Stromal cell of bone marrow (primary cell): ENCODE data around the gene LAMC1.

Experiments
- DNase-seq: peaks from one replicate; pipeline ENCODE4 v3.0.0-alpha.2; 2012; ENCODE audit warnings: low read depth

The LAMC1 gene

DNA sequence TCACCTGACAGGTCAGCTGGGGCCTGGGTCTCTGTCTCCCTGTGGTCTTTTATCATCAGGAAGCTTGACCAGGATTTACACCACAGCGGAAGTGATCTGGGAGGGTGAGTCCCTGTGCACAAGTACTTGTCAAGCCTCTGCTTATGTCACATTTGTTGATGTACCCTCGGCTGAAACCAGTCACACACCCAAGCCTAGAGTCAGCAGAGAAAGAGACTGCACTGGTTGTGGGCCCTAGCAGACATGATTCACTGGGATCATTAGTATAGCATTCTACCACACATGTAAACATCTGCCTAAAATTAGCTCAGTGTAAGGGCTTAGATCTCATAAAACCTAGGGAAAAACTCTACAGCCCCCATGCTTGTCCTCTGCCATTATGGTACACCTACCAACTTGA is 83.5 kb downstream of the LAMC1 start:
- DNase-seq = no peak

DNA sequence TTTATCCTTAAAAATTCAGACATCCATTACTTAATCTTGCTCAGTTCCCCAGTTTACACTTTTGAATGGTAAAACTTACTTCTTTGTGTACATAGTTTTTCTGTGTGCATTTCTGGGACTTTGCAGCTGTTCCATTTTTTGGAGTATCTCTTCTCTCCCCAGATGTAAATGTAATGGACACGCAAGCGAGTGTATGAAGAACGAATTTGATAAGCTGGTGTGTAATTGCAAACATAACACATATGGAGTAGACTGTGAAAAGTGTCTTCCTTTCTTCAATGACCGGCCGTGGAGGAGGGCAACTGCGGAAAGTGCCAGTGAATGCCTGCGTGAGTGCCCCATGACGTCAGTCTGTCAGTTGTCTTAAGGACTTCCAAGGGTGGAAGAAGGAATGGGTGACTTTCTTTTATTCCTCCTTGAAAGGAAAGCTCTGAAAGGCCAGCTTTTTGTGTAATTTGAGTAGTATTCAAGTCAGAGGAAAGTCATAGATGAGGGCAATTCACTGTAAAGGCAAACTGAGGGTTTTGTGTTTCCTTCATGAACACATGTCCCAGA is 87.2 kb downstream of the LAMC1 start:
- DNase-seq = no peak

DNA sequence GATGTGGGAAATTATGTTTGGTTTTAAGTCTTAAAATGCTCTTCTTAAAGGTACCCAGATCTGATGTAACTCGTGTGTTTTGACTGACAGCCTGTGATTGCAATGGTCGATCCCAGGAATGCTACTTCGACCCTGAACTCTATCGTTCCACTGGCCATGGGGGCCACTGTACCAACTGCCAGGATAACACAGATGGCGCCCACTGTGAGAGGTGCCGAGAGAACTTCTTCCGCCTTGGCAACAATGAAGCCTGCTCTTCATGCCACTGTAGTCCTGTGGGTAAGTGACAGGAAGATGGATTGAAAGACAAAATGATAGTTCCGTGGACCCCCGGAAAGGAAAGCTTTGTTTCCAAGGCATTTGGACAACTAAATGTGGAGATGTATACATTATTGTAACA is 91.2 kb downstream of the LAMC1 start:
- DNase-seq = no peak

DNA sequence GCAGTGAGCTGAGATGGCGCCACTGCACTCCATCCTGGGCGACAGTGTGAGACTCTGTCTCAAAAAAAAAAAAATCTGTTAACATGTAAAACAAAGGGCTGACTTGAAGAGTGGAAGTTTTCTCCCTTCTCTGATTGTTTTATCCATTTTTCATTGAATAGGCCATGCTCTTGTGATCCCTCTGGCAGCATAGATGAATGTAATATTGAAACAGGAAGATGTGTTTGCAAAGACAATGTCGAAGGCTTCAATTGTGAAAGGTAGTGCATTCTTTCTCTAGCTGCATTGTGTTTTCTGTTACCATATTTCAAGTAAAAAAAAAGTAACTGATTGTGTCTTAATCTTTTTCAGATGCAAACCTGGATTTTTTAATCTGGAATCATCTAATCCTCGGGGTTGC is 93.2 kb downstream of the LAMC1 start:
- no peak for DNase-seq

DNA sequence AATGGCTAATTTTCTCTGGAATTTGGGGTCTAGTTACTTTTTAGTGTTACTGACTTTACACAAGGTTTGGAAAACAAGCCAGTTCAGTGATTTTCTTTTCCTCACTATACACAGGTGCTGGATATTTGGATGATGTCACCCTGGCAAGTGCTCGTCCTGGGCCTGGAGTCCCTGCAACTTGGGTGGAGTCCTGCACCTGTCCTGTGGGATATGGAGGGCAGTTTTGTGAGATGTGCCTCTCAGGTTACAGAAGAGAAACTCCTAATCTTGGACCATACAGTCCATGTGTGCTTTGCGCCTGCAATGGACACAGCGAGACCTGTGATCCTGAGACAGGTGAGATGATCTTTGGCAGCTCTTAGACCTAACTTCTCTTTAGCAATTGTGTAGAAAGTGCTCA is 98.4 kb downstream of the LAMC1 start:
- DNase-seq = no peak

DNA sequence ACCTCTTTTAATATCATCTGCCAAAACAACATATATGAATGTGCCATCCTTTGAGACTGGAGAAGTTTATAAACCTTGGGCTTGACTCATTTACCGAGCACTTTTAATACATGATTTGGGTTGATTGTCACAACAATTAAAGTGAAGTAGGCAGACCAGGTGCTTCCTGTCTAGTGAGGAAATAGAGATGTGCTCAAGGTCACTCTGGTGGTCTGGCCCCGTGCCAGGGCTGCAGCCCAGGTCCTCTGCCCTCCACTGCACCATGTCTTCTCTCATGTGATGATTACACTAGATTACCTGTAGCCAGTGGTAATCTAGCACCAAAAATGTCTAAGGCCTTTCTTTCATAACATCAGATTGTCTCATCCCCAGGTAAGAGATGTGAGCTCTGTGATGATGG is 101.0 kb downstream of the LAMC1 start:
- no peak for DNase-seq

DNA sequence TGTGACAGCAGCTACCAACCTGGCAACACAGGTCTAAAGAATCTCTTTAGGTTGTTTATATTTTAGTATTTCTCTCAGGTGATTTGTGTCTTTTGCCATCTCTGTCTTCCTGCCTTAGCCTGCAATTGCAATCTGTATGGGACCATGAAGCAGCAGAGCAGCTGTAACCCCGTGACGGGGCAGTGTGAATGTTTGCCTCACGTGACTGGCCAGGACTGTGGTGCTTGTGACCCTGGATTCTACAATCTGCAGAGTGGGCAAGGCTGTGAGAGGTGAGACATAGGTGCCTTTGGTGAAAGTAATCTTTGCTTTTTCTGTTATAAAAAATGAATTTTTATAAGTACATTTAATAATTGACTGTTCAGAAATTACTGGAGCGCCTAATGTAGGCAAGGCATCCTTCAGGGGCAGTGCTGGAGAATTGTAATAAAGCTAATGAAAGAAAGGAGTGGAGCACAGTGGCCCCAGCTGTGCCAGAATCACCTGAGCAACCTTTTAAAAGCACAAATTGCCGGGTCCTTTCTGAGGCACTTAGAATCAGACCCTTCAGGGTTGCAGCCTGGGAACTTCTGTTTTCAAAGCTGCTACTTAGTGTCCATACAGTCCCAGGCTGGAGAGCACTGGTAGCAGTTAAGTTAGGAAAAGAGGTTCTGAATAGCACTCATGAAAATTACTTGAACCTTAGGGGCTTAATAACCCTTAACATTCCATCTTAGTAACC is 102.2 kb downstream of the LAMC1 start:
- DNase-seq = no peak

DNA sequence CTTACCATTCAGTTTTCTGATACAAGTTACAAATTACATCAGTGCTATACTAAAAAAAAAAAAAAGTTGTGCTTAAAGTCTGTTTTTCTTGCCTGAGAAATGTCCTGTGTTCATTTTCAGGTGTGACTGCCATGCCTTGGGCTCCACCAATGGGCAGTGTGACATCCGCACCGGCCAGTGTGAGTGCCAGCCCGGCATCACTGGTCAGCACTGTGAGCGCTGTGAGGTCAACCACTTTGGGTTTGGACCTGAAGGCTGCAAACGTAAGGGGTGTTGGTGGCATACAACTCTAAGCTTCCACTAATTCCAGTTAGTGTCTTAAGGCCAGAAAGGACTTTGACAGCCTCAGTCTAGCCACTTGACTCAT is 102.8 kb downstream of the LAMC1 start:
- no peak for DNase-seq

DNA sequence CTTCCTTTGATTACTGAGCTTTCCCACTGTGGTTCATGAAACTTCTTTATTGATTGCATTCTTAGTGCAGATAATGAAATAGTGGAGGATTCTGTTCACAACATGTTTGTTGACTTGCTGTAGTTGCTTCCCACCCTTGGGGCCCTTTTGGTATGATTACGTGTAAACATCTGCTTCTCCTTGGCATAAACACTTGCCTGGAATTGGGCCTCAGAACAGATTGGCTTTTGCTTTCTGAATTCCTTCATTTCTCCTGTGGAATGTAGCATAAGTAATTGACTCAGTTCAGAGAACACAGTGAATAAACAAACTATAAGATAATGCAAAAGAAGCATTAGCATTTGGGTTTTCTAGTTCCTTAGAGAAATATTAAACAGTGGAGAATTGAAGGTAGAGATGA is 103.3 kb downstream of the LAMC1 start:
- DNase-seq = no peak

DNA sequence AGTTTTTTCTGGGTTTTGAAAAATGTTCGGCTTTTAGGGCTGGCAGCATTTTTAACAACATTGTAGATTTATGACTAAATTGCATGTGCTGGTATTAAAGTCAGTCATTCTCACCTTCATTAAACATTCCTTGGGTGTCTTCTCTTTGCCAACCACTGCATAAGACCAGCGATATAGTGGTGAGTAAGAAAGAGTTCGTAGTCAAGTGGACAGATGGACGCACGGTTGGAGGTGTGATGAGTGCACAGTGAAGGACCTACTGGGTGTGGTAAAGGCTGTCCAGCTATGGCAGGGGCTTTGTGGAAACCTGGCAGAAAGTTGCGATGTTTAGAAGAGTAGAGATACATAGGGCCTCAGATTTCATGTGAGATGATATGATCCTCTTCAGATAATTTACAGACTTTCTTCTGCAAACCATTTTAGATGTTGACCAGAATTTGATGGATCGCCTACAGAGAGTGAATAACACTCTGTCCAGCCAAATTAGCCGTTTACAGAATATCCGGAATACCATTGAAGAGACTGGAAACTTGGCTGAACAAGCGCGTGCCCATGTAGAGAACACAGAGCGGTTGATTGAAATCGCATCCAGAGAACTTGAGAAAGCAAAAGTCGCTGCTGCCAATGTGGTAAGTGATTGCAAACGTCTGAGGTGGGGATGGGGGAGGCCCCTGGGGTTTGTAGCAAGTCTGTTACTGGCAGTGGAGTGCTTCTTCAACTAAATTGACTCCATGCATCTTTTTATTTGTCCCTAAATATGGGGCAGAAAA is 106.9 kb downstream of the LAMC1 start:
- DNase-seq = no peak

DNA sequence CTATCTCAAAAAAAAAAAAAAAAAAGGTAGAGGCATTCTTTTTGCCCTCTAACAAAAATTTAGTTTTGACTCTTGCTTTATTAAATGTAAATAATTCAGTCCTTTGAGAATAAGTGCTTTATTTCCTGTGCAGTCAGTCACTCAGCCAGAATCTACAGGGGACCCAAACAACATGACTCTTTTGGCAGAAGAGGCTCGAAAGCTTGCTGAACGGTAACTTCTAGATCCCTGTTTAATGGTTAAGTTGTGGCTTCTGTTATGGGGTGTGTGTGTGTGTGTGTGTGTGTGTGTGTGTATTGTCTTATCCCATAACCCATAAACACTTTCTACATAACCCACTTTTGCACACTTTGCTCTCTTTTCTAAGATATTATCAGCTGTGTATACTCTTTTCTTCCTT is 107.9 kb downstream of the LAMC1 start:
- no peak for DNase-seq

DNA sequence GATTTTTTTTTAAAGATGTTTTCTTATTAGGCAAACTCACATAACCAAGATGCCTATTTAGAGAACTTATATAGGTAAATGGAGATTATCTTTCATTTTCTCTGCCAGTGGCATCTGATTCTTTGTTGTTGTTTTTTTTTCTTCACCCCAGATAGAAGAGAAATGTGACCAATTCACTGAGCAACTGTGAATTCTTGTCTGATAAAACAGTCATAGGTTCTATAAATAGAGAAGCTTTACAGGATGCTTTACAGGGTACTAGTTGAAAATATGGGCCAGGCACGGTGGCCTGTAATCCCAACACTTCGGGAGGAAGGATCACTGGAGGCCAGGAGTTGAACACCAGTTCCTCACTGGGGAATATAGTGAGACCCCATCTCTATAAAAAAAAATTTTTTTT is 112.1 kb downstream of the LAMC1 start:
- DNase-seq = no peak

DNA sequence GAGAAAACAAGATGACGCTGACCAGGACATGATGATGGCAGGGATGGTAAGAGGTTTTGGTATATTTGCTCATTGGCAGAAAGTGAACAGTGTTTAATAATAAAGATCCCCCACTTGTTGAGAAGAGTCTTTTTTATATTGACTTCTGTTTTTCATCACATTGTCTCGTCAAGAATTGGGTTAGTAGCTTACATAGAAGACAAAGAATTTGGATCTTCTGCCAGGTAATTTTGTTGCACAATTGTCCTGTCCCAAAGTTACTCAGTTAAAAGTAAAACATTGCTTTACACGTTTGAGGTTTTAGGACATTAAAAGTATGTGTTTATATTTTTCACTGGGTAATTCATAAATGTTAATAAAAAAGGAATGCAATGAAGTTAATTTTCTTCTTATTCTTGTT is 114.6 kb downstream of the LAMC1 start:
- DNase-seq = no peak

DNA sequence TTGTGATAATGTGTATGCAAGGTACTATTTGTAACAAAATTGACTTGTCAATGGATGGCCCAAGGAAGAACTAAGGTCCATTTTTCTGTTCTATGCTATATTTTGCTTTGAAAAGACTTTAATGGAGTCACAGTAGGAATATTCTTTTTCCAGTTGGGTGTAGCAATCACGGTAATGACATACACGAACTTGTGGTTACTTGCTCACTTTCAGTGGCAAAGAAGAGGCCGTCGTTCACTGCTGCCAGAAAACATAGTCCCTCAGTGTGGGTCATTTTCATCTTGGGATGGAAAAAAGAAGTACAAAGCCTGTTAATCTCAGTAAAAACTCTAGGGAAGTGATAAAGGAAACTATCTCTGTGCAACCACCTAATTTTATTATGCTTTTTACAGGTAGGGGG is 115.1 kb downstream of the LAMC1 start:
- DNase-seq = peak; percentile 29

DNA sequence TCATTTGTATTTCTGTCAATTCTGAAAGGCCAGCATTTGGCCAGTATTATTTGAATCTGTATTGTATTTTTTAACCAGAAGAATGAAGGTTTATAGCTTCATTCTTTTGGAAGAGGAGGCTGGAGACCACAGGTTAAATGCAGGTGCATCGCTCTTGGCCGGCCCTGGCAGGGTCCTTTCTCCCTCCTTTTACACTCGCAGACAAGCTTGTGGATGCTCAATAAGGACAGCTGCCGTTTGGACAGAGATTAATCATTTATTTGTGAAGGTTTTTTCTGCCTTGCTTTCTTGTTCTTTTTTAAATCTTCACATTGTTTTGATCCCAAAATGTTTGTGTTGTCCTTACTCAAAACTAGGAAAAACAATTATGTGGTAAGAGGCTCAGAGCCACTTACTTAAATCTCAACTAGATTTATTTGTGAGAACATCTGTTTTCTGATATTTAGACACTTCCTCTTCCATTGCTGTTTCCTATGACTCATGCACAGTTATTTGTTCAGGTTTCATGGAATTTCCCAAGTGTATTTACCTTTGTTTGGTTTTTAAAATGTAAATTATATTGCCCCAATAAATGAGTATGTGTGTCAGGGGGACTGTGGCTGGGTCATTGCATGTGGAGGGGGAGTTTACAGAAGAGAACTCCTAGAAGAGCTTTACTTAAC is 116.2 kb downstream of the LAMC1 start:
- DNase-seq = no peak

DNA sequence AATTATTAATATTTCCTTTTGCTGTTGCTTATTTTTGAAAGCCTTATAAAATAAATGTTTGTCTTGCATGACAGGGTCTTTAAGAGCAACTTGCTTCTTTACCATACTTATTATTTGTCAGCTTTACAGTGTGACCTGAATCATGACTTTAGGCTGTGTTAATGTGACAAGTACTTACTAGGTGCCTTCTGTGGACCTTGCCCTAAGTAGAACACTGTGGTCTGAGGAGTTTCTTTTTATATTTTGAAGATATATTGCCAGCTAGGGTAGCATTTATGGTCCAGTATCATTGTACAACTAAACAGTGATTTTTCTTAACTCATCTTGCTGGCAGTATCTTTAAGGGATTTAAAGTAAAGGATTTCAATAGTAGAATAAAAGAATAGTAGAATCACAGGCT is 117.4 kb downstream of the LAMC1 start:
- no peak for DNase-seq

DNA sequence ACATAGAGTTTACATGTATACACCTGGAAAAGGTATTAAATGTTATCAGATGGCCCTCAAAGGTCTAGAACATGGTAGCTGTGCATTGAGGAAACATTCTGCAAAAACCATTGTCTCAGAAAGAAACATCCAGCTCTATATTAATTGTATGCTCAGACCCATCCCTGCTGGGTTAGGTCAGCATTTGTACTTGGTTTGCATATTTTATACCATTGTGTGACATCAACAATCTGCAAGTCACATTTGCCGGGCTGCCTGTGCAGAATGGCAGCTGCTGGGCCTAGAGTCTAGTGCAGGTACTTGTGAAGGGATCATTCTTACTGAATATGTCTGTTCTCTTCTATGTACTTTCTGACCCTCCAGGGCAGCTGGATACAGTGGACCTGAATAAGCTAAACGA is 119.0 kb downstream of the LAMC1 start:
- DNase-seq = no peak

DNA sequence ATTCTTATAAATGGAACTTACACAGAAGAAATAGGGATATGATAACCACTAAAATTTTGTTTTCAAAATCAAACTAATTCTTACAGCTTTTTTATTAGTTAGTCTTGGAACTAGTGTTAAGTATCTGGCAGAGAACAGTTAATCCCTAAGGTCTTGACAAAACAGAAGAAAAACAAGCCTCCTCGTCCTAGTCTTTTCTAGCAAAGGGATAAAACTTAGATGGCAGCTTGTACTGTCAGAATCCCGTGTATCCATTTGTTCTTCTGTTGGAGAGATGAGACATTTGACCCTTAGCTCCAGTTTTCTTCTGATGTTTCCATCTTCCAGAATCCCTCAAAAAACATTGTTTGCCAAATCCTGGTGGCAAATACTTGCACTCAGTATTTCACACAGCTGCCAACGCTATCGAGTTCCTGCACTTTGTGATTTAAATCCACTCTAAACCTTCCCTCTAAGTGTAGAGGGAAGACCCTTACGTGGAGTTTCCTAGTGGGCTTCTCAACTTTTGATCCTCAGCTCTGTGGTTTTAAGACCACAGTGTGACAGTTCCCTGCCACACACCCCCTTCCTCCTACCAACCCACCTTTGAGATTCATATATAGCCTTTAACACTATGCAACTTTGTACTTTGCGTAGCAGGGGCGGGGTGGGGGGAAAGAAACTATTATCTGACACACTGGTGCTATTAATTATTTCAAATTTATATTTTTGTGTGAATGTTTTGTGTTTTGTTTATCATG is 120.5 kb downstream of the LAMC1 start:
- no peak for DNase-seq

DNA sequence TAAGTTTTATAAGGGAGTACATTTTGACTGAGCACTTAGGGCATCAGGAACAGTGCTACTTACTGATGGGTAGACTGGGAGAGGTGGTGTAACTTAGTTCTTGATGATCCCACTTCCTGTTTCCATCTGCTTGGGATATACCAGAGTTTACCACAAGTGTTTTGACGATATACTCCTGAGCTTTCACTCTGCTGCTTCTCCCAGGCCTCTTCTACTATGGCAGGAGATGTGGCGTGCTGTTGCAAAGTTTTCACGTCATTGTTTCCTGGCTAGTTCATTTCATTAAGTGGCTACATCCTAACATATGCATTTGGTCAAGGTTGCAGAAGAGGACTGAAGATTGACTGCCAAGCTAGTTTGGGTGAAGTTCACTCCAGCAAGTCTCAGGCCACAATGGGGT is 121.5 kb downstream of the LAMC1 start:
- no peak for DNase-seq

DNA sequence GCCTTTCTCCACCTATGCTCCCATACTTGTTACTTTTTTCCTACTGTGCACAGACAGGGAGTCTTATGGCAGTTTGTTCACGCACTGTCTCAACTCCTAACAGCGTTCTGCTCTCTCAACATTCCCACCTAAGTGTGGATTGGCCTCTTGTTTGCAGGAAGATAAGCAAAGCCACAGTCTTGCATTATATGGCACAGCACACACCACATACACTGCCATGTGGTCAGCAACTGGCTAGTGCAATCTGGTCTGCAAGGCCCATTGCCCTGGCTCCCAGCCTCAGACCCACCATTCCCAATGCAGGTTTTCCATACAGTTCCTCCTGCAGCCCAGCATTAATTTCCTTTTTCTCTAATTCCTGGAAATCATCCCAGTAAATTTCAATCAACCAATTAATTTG is 124.5 kb downstream of the LAMC1 start:
- no peak for DNase-seq

DNA sequence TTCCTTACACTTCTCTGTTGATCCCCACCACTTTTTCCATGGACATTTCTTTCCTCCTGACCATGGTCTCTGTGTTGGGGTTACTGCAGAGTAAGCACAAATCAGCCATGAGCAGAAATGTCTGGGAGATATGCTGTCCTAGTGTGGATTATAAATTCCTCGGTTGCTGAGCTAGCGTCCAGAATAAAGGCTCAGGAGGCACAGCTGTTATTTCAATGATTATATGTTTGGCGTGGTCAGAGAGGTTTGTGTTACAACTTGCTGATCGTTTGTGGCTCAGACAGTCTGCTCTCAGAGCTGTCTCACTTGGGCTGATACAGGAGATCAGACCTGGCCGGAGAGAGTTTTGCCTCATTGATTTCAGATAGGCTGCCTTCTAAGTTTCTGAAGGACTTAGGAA is 125.4 kb downstream of the LAMC1 start:
- DNase-seq = peak; percentile 50

DNA sequence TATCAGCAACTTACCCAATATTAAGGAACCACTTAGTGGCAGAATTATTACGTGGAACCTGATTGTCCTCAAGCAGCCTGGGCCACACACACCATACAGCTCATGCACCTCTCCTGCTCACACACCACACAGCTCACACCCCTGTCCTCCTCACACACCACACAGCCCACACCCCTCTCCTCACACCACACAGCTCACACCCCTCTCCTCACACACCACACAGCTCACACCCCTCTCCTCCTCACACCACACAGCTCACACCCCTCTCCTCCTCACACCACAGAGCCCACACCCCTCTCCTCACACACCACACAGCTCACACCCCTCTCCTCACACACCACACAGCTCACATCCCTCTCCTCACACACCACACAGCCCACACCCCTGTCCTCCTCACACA is 126.1 kb downstream of the LAMC1 start:
- no peak for DNase-seq
